Measurements from ENCODE around the gene RPS6KA4.
"Not testable (repeated sequence)": the region's sequence is repeated elsewhere in the genome, so short reads cannot be mapped to it uniquely, and the experiment has no call there.

Gene RPS6KA4
- long read RNA-seq, donor 1, partial matches to known transcripts = 0 of 2 reads
- long read RNA-seq, donor 1, other reads (novel, unspliced or antisense) = 0 of 2 reads
- long read RNA-seq, donor 2, partial matches to known transcripts = 0 of 4 reads
- long read RNA-seq, donor 2, other reads (novel, unspliced or antisense) = 0 of 4 reads
- long read RNA-seq, donor 3 = 0 reads
- long read RNA-seq, donor 4, partial matches to known transcripts = 0 of 3 reads
- long read RNA-seq, donor 4, other reads (novel, unspliced or antisense) = 0 of 3 reads
- long read RNA-seq, donor 5, transcript RPS6KA4-201 (17 exons, 3,119 nt) = major isoform, 7 of 9 reads
- long read RNA-seq, donor 5, partial matches to known transcripts = 0 of 9 reads
- long read RNA-seq, donor 5, other reads (novel, unspliced or antisense) = 0 of 9 reads
- long read RNA-seq, donor 6, partial matches to known transcripts = 0 of 2 reads
- long read RNA-seq, donor 6, other reads (novel, unspliced or antisense) = 0 of 2 reads
- long read RNA-seq, donor 7, transcript RPS6KA4-201 (17 exons, 3,119 nt) = major isoform, 5 of 16 reads
- long read RNA-seq, donor 7, partial matches to known transcripts = 11 of 16 reads
- long read RNA-seq, donor 7, other reads (novel, unspliced or antisense) = 0 of 16 reads
- long read RNA-seq, donor 8, partial matches to known transcripts = 0 of 3 reads
- long read RNA-seq, donor 8, other reads (novel, unspliced or antisense) = 0 of 3 reads

DNA sequence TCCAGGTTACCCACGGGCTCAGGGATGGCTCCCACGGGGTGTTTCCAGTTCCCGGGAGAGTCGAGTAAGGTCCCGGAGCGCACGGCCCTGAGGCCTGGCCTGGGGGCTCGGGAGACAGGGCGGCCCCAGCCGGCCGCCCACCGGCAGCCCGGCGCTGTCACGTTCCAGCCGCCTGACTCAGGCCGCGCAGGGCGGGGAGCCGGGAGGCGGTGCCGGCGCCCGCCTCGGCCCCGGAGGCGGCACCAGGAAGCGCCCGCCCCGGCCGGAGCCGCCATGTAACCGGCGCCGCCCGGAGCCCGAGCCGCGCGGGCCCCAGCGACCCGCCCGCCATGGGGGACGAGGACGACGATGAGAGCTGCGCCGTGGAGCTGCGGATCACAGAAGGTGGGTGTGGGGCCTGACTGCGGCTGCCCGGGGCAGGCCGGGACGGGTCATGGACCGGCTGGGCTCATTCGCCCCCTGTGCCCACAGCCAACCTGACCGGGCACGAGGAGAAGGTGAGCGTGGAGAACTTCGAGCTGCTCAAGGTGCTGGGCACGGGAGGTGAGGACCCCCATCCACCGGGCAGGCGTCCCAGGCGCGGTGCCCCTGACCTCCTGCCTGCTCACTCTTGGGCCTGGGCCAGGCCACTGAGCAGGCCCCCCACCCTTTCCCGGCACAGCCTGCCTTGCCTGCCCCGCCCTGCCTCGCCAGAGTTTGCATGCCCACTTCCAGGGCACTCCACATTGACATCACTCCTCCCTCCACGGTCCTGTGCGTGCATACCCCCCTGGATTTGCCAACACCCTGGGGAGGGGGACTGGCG, at the start of gene RPS6KA4:
TSS of gene RPS6KA4 (plus strand) at position 256 of the 805 bp plus-strand sequence. CDS start at position 330, 74 bp downstream.
- DNase-seq = peak; percentile 81

DNA sequence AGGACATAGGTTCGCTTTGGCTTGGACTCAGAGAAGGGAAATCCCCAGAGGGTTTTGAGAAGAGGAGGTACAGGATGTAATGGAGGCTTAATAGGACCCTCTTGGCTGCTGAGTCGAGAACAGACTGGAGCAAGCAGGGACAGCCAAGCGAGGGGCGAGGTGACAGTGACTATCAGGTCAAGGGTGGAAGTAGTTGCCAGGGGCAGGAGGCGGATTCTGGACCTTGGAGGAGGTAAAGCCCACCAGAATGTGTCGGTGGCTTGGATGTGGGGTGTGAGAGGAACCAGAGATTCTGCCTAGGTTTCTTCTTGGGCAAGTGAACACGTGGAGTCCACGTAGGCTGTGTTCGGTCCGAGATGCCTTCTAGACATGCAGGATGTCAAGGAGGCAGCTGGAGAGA, 46.0 kb upstream of the RPS6KA4 start:
- DNase-seq = no peak

DNA sequence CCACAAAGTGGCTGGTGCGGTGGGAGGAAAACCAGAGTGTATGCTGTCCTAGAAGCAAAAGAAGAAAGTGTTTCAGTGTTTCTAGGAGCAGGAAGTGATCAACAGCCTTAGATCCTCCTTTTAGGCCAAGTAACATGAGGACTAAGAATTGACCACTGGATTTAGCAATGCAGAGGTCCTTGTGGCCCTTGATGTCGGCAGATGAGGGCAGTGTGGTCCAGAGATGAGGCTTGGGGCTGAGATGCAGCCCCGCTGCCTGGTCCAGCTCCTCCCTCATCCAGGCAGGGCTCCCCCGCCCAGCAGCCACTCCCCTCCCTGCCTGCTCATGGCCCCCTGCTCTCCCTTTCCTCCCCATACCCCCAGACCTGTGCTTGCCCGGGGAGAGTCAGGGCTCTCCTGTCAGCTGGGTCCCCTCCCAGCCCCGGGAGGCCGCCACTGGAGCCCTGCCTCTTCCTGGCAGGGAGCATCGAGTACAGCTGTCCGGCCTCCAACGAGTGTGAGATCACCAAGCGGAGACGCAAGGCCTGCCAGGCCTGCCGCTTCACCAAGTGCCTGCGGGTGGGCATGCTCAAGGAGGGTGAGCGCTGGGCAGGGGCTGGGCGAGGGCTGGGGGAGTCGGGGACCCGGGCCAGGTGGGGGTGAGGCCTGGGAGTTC, 45.3 kb upstream of the RPS6KA4 start:
- no peak for DNase-seq

DNA sequence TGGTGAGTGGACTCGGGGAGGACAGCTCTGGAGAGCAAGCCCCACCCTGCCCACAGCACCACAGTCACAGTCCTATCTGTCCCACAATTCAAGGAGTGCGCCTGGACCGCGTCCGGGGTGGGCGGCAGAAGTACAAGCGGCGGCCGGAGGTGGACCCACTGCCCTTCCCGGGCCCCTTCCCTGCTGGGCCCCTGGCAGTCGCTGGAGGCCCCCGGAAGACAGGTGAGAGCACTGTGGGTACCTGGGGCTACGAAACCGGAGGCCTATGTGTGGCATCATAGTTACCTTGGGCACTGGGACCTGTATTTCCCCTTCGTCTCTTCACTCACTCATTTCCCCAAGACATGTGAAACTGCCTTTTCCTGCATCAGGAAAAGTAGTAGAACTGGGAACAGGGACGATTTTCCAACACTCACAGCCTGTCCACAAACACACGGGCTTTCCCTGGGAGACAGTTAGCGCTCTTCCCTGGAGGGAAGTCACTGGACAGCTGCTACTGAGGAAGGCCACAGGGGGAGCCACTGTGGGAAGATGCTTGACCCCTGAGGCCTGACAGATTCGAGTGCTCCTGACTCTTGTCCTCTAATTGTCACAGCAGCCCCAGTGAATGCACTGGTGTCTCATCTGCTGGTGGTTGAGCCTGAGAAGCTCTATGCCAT, 44.7 kb upstream of the RPS6KA4 start:
- DNase-seq = no peak

DNA sequence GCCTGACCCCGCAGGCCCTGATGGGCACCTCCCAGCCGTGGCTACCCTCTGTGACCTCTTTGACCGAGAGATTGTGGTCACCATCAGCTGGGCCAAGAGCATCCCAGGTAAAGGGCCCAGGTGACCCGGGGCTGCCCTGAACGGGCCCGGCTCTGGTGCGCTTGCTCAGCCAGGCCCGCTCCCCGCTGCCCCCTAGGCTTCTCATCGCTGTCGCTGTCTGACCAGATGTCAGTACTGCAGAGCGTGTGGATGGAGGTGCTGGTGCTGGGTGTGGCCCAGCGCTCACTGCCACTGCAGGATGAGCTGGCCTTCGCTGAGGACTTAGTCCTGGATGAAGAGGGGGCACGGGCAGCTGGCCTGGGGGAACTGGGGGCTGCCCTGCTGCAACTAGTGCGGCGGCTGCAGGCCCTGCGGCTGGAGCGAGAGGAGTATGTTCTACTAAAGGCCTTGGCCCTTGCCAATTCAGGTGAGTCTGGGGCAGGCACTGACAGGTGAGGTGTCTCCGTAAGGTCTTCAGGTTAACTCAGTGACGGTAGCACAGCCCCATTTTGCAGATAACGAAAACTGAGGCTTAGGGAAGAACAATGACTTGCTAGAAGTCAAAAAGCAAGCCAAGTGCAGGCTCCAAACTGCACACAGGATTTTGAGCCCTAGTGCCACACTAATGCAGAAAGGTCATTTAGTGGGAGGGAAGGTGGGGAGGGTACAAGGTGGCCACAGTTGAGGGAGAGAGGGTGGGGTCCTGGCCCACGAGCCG, 44.0 kb upstream of the RPS6KA4 start:
- no peak for DNase-seq

DNA sequence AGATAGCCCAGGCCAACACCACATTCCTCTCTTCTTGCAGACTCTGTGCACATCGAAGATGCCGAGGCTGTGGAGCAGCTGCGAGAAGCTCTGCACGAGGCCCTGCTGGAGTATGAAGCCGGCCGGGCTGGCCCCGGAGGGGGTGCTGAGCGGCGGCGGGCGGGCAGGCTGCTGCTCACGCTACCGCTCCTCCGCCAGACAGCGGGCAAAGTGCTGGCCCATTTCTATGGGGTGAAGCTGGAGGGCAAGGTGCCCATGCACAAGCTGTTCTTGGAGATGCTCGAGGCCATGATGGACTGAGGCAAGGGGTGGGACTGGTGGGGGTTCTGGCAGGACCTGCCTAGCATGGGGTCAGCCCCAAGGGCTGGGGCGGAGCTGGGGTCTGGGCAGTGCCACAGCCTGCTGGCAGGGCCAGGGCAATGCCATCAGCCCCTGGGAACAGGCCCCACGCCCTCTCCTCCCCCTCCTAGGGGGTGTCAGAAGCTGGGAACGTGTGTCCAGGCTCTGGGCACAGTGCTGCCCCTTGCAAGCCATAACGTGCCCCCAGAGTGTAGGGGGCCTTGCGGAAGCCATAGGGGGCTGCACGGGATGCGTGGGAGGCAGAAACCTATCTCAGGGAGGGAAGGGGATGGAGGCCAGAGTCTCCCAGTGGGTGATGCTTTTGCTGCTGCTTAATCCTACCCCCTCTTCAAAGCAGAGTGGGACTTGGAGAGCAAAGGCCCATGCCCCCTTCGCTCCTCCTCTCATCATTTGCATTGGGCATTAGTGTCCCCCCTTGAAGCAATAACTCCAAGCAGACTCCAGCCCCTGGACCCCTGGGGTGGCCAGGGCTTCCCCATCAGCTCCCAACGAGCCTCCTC, 43.1 kb upstream of the RPS6KA4 start:
- DNase-seq = not testable (repeated sequence)

DNA sequence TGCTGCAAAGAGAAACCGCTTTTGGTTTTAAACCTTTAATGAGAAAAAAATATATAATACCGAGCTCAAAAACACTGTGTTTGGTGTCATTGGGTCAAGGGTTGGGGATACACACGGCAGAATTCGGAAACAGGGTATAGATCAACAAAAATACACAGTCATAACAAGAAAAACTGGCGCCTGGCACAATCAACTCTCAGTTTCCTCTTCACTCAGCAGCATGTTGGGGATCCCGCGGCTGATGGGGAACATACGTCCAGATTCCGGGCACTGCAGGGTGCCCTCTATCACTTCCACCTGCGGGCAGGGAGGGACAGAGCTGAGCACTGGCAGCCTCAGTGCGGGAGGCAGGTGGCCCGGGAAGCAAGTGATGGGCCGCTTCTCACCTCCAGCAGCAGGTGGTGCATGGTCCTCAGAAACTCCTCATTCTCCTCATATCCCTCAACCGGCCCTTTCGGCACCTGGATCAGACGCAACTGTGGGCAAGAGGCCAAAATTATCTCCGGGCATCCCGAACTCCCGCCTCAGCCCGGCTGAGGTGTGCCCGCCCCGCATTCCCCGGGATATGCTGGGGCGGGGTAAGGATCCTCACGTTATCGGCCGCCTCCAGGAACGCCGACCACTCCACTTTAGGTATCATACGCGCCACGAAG, 42.2 kb upstream of the RPS6KA4 start:
- DNase-seq = no peak

DNA sequence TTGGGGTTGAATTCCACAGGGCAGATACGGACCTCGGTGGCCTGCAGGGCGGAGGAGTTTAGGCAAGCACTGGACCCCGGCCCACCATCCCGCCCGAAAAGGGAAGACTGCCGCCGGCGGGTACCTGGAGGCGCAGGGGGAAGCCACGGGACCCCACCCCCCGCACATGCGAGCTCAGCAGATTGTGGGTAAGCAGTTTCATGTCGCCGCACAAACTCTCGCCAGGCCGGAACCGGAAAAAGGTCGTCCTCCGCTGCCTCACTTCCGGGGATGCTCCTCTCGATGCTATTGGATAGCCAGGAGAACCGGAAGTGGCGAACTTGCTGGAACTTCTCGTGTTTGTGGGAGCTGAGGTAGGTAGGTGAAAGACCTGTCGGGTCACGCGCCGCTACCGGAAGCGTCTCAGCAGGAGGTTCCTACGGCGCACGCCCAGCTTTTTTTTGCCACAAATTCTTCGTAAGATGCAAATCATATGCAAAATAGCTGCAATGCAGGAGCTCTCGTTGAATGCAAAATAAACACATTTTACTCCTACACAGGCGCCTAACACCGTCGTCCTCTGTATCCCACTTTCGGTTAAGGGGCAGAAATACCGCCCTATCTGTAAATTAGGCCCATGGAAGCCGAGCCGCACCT, 41.5 kb upstream of the RPS6KA4 start, which contains the start of gene TRMT112:
TSS of gene TRMT112 (minus strand) at position 235 of the 636 bp plus-strand sequence. CDS start at position 202, 33 bp downstream.
- no peak for DNase-seq

DNA sequence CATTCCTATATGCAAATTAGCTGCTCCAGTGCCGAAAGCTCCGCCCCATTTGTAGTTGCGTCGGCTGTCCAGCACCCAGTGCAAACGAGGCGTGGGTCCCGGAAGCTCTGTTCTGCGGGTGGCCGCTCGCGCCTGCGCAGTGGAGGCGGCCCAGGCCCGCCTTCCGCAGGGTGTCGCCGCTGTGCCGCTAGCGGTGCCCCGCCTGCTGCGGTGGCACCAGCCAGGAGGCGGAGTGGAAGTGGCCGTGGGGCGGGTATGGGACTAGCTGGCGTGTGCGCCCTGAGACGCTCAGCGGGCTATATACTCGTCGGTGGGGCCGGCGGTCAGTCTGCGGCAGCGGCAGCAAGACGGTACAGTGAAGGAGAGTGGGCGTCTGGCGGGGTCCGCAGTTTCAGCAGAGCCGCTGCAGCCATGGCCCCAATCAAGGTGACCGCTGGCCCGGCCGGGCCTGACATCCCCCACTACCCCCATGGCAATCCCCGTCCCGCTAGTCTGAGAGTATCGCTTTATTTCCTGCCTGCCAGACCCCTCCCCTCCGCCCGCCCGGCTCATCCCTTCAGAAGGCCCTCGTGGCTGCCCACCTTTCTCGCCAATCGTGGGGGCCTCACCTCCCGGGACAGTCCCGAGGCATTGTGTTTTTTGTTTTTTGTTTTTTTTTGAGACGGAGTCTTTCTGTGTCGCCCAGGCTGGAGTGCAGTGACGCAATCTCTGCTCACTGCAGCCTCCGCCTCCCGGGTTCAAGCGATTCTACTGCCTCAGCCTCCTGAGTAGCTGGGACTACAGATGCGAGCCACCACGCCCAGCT, 40.8 kb upstream of the RPS6KA4 start, which contains the start of gene PRDX5:
TSS of gene PRDX5 (plus strand) at position 161 of the 805 bp plus-strand sequence. CDS start at position 256, 95 bp downstream.
- peak; percentile 92 for DNase-seq

DNA sequence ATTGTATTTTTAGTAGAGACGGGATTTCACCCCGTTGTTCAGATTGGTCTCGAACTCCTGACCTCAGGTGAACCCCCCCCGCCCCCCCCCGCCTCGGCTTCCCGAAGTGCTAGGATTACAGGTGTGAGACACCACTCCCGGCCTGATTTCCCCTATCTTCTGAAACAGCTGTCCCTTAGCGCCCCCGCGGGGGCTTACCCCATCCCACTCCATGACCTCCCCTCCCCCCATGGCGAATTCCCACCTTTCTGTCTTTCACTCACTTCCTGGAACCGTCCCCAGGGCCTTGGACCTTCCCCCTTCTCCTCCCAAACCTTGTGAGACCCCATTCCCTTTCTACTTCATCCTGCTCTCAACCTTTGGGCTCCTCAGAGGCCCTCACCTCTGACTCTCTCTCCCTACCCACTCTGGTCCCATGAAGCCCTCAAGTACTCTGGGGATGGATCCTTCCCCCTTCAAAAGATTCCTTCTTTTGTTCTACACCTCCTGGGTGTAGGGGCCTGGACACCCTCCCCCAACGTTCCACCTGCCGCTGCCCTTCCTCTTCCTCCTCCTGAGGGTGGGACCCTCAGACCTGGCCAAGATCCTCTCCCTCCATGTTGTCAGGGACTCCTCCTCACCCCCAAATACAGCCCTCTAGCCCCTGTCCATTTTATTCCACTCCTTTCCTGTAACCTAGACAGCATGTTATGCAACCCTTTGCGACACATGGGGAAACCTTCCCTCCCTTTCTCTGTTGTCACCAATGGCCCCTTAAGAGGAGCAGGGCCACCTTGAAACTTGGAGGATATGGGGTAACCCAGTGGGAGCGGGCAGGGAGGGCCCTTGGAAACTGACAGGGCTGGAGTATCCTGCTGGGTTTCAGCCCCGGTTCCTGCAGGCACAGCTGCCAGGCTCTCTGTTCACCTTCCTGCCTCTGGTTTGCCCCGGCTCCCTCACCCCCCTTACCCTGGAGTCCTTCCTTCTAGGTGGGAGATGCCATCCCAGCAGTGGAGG, 39.9 kb upstream of the RPS6KA4 start:
- DNase-seq = no peak

DNA sequence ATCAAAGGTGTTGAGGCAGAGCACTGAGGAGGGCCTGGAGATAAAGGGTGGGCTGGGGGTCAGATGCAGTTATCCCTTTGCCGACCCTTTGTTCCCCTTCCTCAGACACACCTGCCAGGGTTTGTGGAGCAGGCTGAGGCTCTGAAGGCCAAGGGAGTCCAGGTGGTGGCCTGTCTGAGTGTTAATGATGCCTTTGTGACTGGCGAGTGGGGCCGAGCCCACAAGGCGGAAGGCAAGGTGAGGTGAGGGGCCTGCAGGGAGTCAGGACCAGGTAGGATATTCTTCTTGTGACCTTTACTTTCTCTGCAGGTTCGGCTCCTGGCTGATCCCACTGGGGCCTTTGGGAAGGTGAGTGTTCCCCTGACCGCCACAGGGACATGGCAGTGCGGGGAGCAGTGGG, 38.4 kb upstream of the RPS6KA4 start:
- no peak for DNase-seq

DNA sequence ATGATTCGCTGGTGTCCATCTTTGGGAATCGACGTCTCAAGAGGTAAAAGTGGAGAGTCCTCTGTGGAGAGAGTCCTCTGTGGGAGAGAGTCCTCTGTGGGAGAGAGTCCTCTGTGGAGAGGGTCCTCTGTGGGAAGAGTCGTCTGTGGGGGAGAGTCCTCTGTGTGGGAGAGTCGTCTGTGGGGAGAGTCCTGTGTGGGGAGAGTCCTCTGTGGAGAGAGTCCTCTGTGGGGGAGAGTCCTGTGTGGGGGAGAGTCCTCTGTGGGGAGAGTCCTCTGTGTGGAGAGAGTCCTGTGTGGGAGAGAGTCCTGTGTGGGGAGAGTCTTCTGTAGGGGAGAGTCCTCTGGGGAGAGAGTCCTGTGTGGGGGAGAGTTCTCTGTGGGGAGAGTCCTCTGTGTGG, 37.9 kb upstream of the RPS6KA4 start:
- DNase-seq = no peak

DNA sequence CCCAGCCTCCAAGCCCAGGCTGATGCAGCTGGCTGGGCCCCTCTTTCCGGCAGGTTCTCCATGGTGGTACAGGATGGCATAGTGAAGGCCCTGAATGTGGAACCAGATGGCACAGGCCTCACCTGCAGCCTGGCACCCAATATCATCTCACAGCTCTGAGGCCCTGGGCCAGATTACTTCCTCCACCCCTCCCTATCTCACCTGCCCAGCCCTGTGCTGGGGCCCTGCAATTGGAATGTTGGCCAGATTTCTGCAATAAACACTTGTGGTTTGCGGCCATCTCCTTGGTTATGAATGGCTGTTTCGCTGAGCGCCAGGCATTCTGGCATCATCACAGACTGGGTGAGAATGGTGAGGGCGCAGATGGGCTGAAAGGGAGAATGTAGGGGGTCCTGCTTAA, 37.4 kb upstream of the RPS6KA4 start:
- DNase-seq = no peak

DNA sequence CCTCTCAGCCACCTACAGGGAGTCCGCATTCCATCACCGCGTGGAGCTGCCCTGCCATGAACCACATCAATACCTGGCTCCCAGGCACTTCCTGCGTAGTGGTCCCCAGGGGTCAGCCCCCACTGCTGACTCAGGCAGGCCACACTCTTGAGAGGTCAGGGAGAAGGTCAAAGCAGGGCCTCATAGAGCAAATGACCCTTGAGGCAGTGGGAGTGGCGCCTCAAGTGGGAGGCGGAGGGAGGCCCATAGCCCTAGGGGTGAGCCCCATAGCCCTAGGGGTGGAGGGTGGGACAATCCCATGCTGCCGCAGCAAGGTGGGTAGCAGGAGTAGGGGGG, 36.1 kb upstream of the RPS6KA4 start:
- no peak for DNase-seq

DNA sequence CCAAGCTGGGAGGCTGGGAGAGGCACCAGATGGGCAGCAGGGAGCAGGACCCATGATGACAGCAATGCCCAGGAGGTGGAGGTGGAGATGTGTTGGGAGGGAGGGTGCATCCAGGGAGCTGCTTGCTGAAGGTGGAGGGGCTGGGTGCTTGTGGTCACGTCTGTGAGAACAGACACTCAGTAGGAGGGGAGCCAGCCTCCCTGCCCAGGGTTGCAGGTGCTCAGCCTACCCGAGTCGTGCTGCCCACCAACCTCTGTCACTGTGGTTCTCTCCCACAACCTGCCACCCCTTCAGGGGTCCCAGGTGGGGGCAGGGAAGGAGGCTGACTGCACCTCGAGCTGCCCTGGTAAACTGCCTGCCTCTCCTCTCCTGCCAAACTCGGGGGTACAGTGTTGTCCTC, 35.6 kb upstream of the RPS6KA4 start:
- DNase-seq = no peak

DNA sequence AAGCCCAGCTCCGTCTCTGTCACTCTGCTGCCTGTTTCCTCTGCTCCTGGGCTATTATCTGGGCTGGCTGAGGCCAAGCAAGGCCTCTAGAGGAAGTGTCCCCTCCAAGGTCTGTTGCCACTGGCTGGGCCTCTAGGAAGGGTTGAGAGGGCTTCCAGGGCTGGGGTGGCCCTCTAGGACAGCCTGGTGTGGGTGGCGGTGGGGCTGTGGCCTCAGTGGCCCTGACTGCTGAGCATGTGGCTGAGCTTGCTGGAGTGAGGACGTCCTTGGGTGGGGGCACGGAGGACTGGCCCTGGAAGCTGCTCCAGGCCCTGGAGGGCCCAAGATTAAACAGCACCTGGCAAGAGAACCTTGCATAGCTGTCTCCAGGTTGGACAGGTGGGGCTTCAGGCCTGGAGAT, 35.0 kb upstream of the RPS6KA4 start:
- DNase-seq = not testable (repeated sequence)

All from right kidney (tissue), 9 donors.